A549 (cell line): ENCODE results near the gene ZDHHC11. TPM values are rescaled to one million over a fixed set of nuclear protein-coding genes. Genes with fewer than 3 reads are reported as not detected.
A peak's percentile ranks its signal among the peaks of the same experiment; 100 is the strongest.
"Not testable (repeated sequence)": the region's sequence is repeated elsewhere in the genome, so short reads cannot be mapped to it uniquely, and the experiment has no call there.

Experiments used
- ATAC-seq, 2 experiments: fragments of 200-7000 bp in 1 of 2; fragments of >200 bp in 1 of 2; cut with Nextera tagmentation in 1 of 2; cut with Tn5 transposase in 1 of 2; 3 replicates each; pipeline versions ENCODE4 v1.8.0 to v1.9.1; 2018 to 2020; ENCODE audit warnings: mild to moderate bottlenecking in 1 of 2, moderate library complexity in 1 of 2
- CTCF ChIA-PET: fragments of 300-600 bp; sonication (Branson Sonifier 250); formaldehyde crosslinking; extraction: SDS; loops from one replicate; lab custom pipeline; 2021; ENCODE audit warnings: antibody characterized with exemption, inconsistent platforms; lab: Yijun Ruan, JAX
- POLR2A ChIA-PET: fragments of 350-600 bp; formaldehyde crosslinking; extraction: SDS; loops from one replicate; lab custom pipeline; 2021; ENCODE audit warnings: antibody characterized with exemption, inconsistent platforms; lab: Yijun Ruan, JAX
- DNase-seq, 2 experiments: peaks; one replicate each; pipeline versions ENCODE4 v3.0.0 to v3.0.0-alpha.2; 2011 to 2016; ENCODE audit warnings: low read depth in 1 of 2, low spot score in 1 of 2
- FAIRE-seq: peaks from 2 replicates; lab custom pipeline; 2011; peaks lifted over from hg19 to GRCh38; lab: Jason Lieb, UNC
- H3K27ac ChIP-seq, 2 experiments: fragments of >200 bp; sonication (Bioruptor Twin); formaldehyde crosslinking; 3 replicates each; pipeline ENCODE4 v1.5.1; 2016 to 2017
- H3K4me1 ChIP-seq: fragments of >200 bp; sonication (Bioruptor Twin); formaldehyde crosslinking; 3 replicates; pipeline ENCODE4 v1.6.1; 2016
- H3K4me2 ChIP-seq: fragments of >200 bp; sonication (Bioruptor Twin); formaldehyde crosslinking; 3 replicates; pipeline ENCODE4 v1.6.1; 2016
- H3K4me3 ChIP-seq: fragments of >200 bp; sonication (Bioruptor Twin); formaldehyde crosslinking; 3 replicates; pipeline ENCODE4 v1.5.1; 2016
- H3K9me3 ChIP-seq: fragments of >200 bp; sonication (Bioruptor Twin); formaldehyde crosslinking; 3 replicates; pipeline ENCODE4 v1.6.1; 2016
- CBX2 ChIP-seq: fragments of 200-600 bp; sonication (generic); IDR thresholded peaks from 2 replicates; pipeline ENCODE4 v1.6.1; 2016; ENCODE audit warnings: low read depth, mild to moderate bottlenecking, borderline replicate concordance
- CHD4 ChIP-seq: fragments of 200-600 bp; sonication (generic); IDR thresholded peaks from 2 replicates; pipeline ENCODE4 v1.6.1; 2016; ENCODE audit warnings: antibody characterized with exemption, mild to moderate bottlenecking, borderline replicate concordance
- CTCF ChIP-seq: fragments of >200 bp; sonication (Bioruptor Twin); formaldehyde crosslinking; IDR thresholded peaks from 3 replicates; pipeline ENCODE4 v1.5.1; 2016
- EHF ChIP-seq: fragments of 250-450 bp; sonication (Bioruptor Pico); IDR thresholded peaks from 2 replicates; pipeline ENCODE4 v1.5.0; 2020; ENCODE audit warnings: mild to moderate bottlenecking
- EHMT2 ChIP-seq: fragments of 200-600 bp; sonication (generic); IDR thresholded peaks from 2 replicates; pipeline ENCODE4 v1.6.1; 2016; ENCODE audit warnings: antibody characterized with exemption, low read depth, mild to moderate bottlenecking, moderate library complexity
- EP300 ChIP-seq, 2 experiments: fragments of >200 bp; sonication (Bioruptor Twin); formaldehyde crosslinking; IDR thresholded peaks; 2 replicates in 1 of 2; 3 replicates in 1 of 2; pipeline ENCODE4 v1.6.1; 2016 to 2017
- FOSL2 ChIP-seq, 2 experiments: fragments of 450-650 bp in 1 of 2; fragments of >200 bp in 1 of 2; sonication (Bioruptor Twin) in 1 of 2; formaldehyde crosslinking; IDR thresholded peaks; 2 replicates each; pipeline versions ENCODE4 v1.5.0 to v1.6.1; 2016 to 2020; ENCODE audit warnings: mild to moderate bottlenecking in 1 of 2, moderate library complexity in 1 of 2
- GATA3 ChIP-seq: IDR thresholded peaks from 2 replicates; pipeline ENCODE4 v1.6.1; 2012; ENCODE audit warnings: borderline replicate concordance
- HEYL ChIP-seq: fragments of 250-450 bp; sonication (Bioruptor Pico); IDR thresholded peaks from 2 replicates; pipeline ENCODE4 v1.8.0; 2021; ENCODE audit warnings: mild to moderate bottlenecking, moderate library complexity
- HOXB13 ChIP-seq: fragments of 250-450 bp; sonication (Bioruptor Pico); IDR thresholded peaks from 2 replicates; pipeline ENCODE4 v1.5.0; 2020; ENCODE audit warnings: low read depth, mild to moderate bottlenecking, moderate library complexity
- JUN ChIP-seq, 2 experiments: fragments of >200 bp; sonication (Bioruptor Twin); formaldehyde crosslinking; IDR thresholded peaks; 2 replicates in 1 of 2; 3 replicates in 1 of 2; pipeline ENCODE4 v1.6.1; 2016 to 2017
- JUNB ChIP-seq: fragments of >200 bp; sonication (Bioruptor Twin); formaldehyde crosslinking; IDR thresholded peaks from 2 replicates; pipeline ENCODE4 v1.6.1; 2016
- MAFK ChIP-seq: fragments of 450-650 bp; IDR thresholded peaks from 2 replicates; pipeline ENCODE4 v1.6.1; 2014; ENCODE audit not compliant: partially characterized antibody
- MAZ ChIP-seq: fragments of 150-350 bp; IDR thresholded peaks from 2 replicates; pipeline ENCODE4 v1.6.1; 2014; ENCODE audit warnings: antibody characterized with exemption, low read depth, low read length, borderline replicate concordance
- NFE2L2 ChIP-seq: fragments of 150-350 bp; conservative IDR thresholded peaks from 2 replicates; pipeline ENCODE4 v1.6.1; 2014; ENCODE audit warnings: low read length
- NR3C1 ChIP-seq: fragments of >200 bp; sonication (Bioruptor Twin); formaldehyde crosslinking; IDR thresholded peaks from 3 replicates; pipeline ENCODE4 v1.6.1; 2017
- PBX3 ChIP-seq: IDR thresholded peaks from 2 replicates; pipeline ENCODE4 v1.6.1; 2012
- POLR2A ChIP-seq: IDR thresholded peaks from 2 replicates; pipeline ENCODE4 v1.6.1; 2012; ENCODE audit warnings: mild to moderate bottlenecking, low read length
- RAD21 ChIP-seq, 2 experiments: fragments of >200 bp in 1 of 2; sonication (Bioruptor Twin) in 1 of 2; formaldehyde crosslinking in 1 of 2; IDR thresholded peaks in 1 of 2; conservative IDR thresholded peaks in 1 of 2; 2 replicates in 1 of 2; 3 replicates in 1 of 2; pipeline ENCODE4 v1.6.1; 2012 to 2018; ENCODE audit warnings: inconsistent platforms in 1 of 2
- RARB ChIP-seq: fragments of 250-450 bp; sonication (Bioruptor Pico); IDR thresholded peaks from 2 replicates; pipeline ENCODE4 v1.8.0; 2021; ENCODE audit warnings: mild to moderate bottlenecking, moderate library complexity
- REST ChIP-seq: fragments of 200-600 bp; sonication (generic); IDR thresholded peaks from 2 replicates; pipeline ENCODE4 v1.6.1; 2016; ENCODE audit warnings: antibody characterized with exemption, mild to moderate bottlenecking, moderate library complexity
- TP53 ChIP-seq: fragments of 250-450 bp; sonication (Bioruptor Pico); IDR thresholded peaks from 2 replicates; pipeline ENCODE4 v1.5.0; 2021; ENCODE audit warnings: mild to moderate bottlenecking, moderate library complexity
- ZC3H11A ChIP-seq: fragments of 450-650 bp; IDR thresholded peaks from 2 replicates; pipeline ENCODE4 v1.6.1; 2014; ENCODE audit warnings: antibody characterized with exemption, mild to moderate bottlenecking
- ZFP36 ChIP-seq: fragments of 450-650 bp; IDR thresholded peaks from 2 replicates; pipeline ENCODE4 v1.6.1; 2014; ENCODE audit warnings: borderline replicate concordance; ENCODE audit not compliant: partially characterized antibody
- WGBS: methylation state at CpG from one replicate; pipeline ENCODE4 v1.1.6; 2017; ENCODE audit errors: missing lambda C conversion rate; 5-methylcytosine and 5-hydroxymethylcytosine counted together
- polyA plus RNA-seq, 4 experiments: library from polyadenylated mRNA; depleted of rRNA in 3 of 4; stranded (reverse); fragments of >200 nt; fragmentation: RNase III in 1 of 4; extraction: RNeasy Plus Mini Kit Qiagen cat#74134 plus additional on column Dnase treatment in 1 of 4; gene quantifications; 2 replicates in 3 of 4; 3 replicates in 1 of 4; pipeline ENCODE4 v1.2.3, GENCODE V29; 2011 to 2017
- TF ChIP-seq, protein P1 (sequence below): fragments of 150-350 bp; IDR thresholded peaks from 2 replicates; pipeline ENCODE4 v1.6.1; 2014; ENCODE audit warnings: low read depth, mild to moderate bottlenecking, low read length

ZDHHC11 gene
- polyA plus RNA-seq, 2 of the 4 experiments (the other 2 are of a cell fraction), result 2.6 to 13.7 TPM

- H3K9me3 ChIP-seq, result no peaks in the 10 kb centered on the region
- CTCF ChIA-PET, result interaction anchor here (0.9 to 1.0 kb wide), 2 partner anchors 10 to 11 kb away, joined by 3 read pairs; no protein-coding TSS in a partner anchor
- DNase-seq (no peak), ATAC-seq (no peak), FAIRE-seq (no peak)
- WGBS, result 94% methylated on average over 35 of the region's 35 CpGs
- TF ChIP-seq EP300 (IDR thresholded peaks at IDR 0.05) (no peak), HOXB13 (CRISPR knock-in tag) (no peak), ZC3H11A (no peak), RAD21 (conservative IDR thresholded peaks at IDR 0.05 in 1 of 2, IDR thresholded peaks at IDR 0.05 in 1 of 2) (no peak), NFE2L2 (no peak), CTCF (no peak), CHD4 (no peak), JUNB (no peak), PBX3 (no peak), HEYL (no peak)
- TF ChIP-seq, protein P1, sequence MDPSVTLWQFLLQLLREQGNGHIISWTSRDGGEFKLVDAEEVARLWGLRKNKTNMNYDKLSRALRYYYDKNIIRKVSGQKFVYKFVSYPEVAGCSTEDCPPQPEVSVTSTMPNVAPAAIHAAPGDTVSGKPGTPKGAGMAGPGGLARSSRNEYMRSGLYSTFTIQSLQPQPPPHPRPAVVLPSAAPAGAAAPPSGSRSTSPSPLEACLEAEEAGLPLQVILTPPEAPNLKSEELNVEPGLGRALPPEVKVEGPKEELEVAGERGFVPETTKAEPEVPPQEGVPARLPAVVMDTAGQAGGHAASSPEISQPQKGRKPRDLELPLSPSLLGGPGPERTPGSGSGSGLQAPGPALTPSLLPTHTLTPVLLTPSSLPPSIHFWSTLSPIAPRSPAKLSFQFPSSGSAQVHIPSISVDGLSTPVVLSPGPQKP, result no peak
- H3K4me3 ChIP-seq, result no peak overlapping the region
- no peak overlapping the region for H3K4me2 ChIP-seq
- no peaks in the 10 kb centered on the region for H3K4me1 ChIP-seq
- H3K27ac ChIP-seq, result no peak overlapping the region
- POLR2A ChIA-PET, result no interaction called here
Observed at GRCh38 chr5:880816-881550, 30.2 kb upstream of the ZDHHC11 start.

- H3K9me3 ChIP-seq, H3K4me3 ChIP-seq, CTCF ChIA-PET, DNase-seq, H3K27ac ChIP-seq, H3K4me1 ChIP-seq, H3K4me2 ChIP-seq, FAIRE-seq, POLR2A ChIA-PET: not testable (repeated sequence)
- WGBS, result no CpG with 5 or more reads among the region's 8 CpGs
- peak; percentile 15 to 43; a peak in 3 of 6 replicates for ATAC-seq
Observed at GRCh38 chr5:878677-879076, 27.9 kb upstream of the ZDHHC11 start.

- Histone ChIP-seq H3K9me3 (no peaks in the 10 kb centered on the region), H3K4me3 (no peak overlapping the region), H3K4me1 (no peaks in the 10 kb centered on the region), H3K27ac (no peak overlapping the region), H3K4me2 (no peak overlapping the region)
- DNase-seq (no peak), ATAC-seq (peak in 1 of 2 experiments; percentile 12; a peak in 2 of 6 replicates), FAIRE-seq (no peak)
- TF ChIP-seq ZFP36 (no peak), EHF (no peak), GATA3 (no peak), JUN (IDR thresholded peaks at IDR 0.05) (no peak), TP53 (no peak), HOXB13 (CRISPR knock-in tag) (no peak), MAZ (no peak), MAFK (no peak), HEYL (no peak), POLR2A (no peak), REST (no peak), FOSL2 (IDR thresholded peaks at IDR 0.05) (no peak), FOSL2 (CRISPR knock-in tag; IDR thresholded peaks at IDR 0.05) (no peak), RARB (no peak), CBX2 (no peak), NR3C1 (no peak), EHMT2 (no peak)
- POLR2A ChIA-PET, result no interaction called here
- CTCF ChIA-PET, result interaction anchor here (1.1 to 1.3 kb wide), 2 partner anchors 11 to 15 kb away, joined by 3 read pairs; no protein-coding TSS in a partner anchor
- WGBS, result 91% methylated on average over 12 of the region's 15 CpGs
Observed at GRCh38 chr5:878125-878524, 27.3 kb upstream of the ZDHHC11 start.
